ENCODE measurements around the gene AMTN.

- TF ChIP-seq CTCF (conservative IDR thresholded peaks at IDR 0.05; ENCODE audit: low read depth, low read length) (no peak), EZH2 (IDR thresholded peaks at IDR 0.05; ENCODE audit: low read length, unreplicated experiment) (no peak), EZH2phosphoT487 (IDR thresholded peaks at IDR 0.05; ENCODE audit: borderline replicate concordance, low read length) (no peak)
Measured at GRCh38 chr4:70530997-70531396, 12.6 kb downstream of the AMTN start.
